AG10803 (cell line): Measurements from ENCODE around the gene FBXL16.

Experiments used
- DNase-seq: peaks from one replicate; pipeline ENCODE4 v3.0.0; 2010; ENCODE audit warnings: low read depth
- H3K4me3 ChIP-seq: 2 replicates; pipeline ENCODE4 v1.5.1; 2011; ENCODE audit warnings: mild to moderate bottlenecking, low read length, control low read depth
- CTCF ChIP-seq: conservative IDR thresholded peaks from 2 replicates; pipeline ENCODE4 v1.5.1; 2011; ENCODE audit warnings: mild to moderate bottlenecking, low read length, control low read depth, inconsistent platforms

The FBXL16 gene

GRCh38 chr16:648781-649589 is 56.6 kb downstream of the FBXL16 start, which contains the start of gene WDR90:
WDR90 (plus strand) TSS chr16:649365; CDS start chr16:649417, 52 bp downstream.
- peak within 1 kb of the TSS; percentile 77 for H3K4me3 ChIP-seq
- peak; percentile 89 for DNase-seq
- no peak for TF ChIP-seq CTCF

- peak; percentile 41 for TF ChIP-seq CTCF
- DNase-seq: peak; percentile 25
- H3K4me3 ChIP-seq: peak overlapping the region; percentile 77
Observed at GRCh38 chr16:648071-648780, 57.4 kb downstream of the FBXL16 start.

- DNase-seq: no peak
Observed at GRCh38 chr16:647173-647902, 58.3 kb downstream of the FBXL16 start.

GRCh38 chr16:646679-647172 is 58.9 kb downstream of the FBXL16 start:
- no peak for DNase-seq
- TF ChIP-seq CTCF: no peak
- H3K4me3 ChIP-seq: no peak overlapping the region

More at GRCh38 chr16:647173-647902, 58.3 kb downstream of the FBXL16 start:
- no peak overlapping the region for H3K4me3 ChIP-seq
- TF ChIP-seq CTCF: no peak

GRCh38 chr16:645852-646678 is 59.5 kb downstream of the FBXL16 start:
- no peak overlapping the region for H3K4me3 ChIP-seq
- TF ChIP-seq CTCF: no peak
- no peak for DNase-seq

- H3K4me3 ChIP-seq: no peak overlapping the region
- DNase-seq: no peak
- TF ChIP-seq CTCF: no peak
Observed at GRCh38 chr16:644556-644955, 61.0 kb downstream of the FBXL16 start.
